Endothelial cell of umbilical vein (primary cell): Measurements from ENCODE around the gene PTPRD. TPM values are rescaled to one million over a fixed set of nuclear protein-coding genes. Genes with fewer than 3 reads are reported as not detected.

Source experiments
- BruUV-seq: library from RNA; stranded (reverse); fragments of 400-500 nt; replicated peaks from 2 replicates; lab custom pipeline; 2021; lab: Mats Ljungman, UMichigan
- CTCF ChIA-PET: fragments of 300-600, 350-600 bp; sonication (Branson Sonifier 250); formaldehyde crosslinking; loops from one replicate; lab custom pipeline; 2021; ENCODE audit warnings: antibody characterized with exemption, inconsistent platforms; lab: Charles Lee
- POLR2A ChIA-PET: fragments of 300-600, 350-600 bp; sonication (Branson Sonifier 250); formaldehyde crosslinking; loops from one replicate; lab custom pipeline; 2021; ENCODE audit warnings: antibody characterized with exemption, inconsistent platforms; lab: Charles Lee
- DNase-seq: peaks from one replicate; pipeline ENCODE4 v3.0.0-alpha.2; 2011; ENCODE audit warnings: low read depth, low spot score
- FAIRE-seq: peaks from 2 replicates; lab custom pipeline; 2011; peaks lifted over from hg19 to GRCh38; lab: Jason Lieb, UNC
- H2AFZ ChIP-seq: 2 replicates; pipeline ENCODE4 v1.6.0; 2012; ENCODE audit warnings: low read depth, low read length, control low read depth, inconsistent platforms
- H3K27ac ChIP-seq: 2 replicates; pipeline ENCODE4 v1.5.1; 2011; ENCODE audit warnings: low read depth, mild to moderate bottlenecking, control low read depth, low read length, moderate library complexity; ENCODE audit not compliant: insufficient read depth
- H3K27me3 ChIP-seq, 2 experiments: 2 replicates each; pipeline versions ENCODE4 v1.6.0 to v1.6.1; 2011; ENCODE audit warnings: low read length in 2 of 2, mixed read lengths in 1 of 2; ENCODE audit not compliant: control insufficient read depth in 2 of 2, insufficient read depth in 2 of 2
- H3K36me3 ChIP-seq, 2 experiments: 2 replicates in 1 of 2; 3 replicates in 1 of 2; pipeline ENCODE4 v1.5.1; 2011; ENCODE audit warnings: low read length in 2 of 2, mild to moderate bottlenecking in 1 of 2, moderate library complexity in 1 of 2; ENCODE audit not compliant: control insufficient read depth in 2 of 2, insufficient read depth in 2 of 2; ENCODE audit errors: extremely low read depth in 1 of 2
- H3K4me1 ChIP-seq: 3 replicates; pipeline ENCODE4 v1.5.1; 2011; ENCODE audit warnings: mild to moderate bottlenecking, low read length; ENCODE audit not compliant: control insufficient read depth, insufficient read depth; ENCODE audit errors: extremely low read depth
- H3K4me2 ChIP-seq: 2 replicates; pipeline ENCODE4 v1.6.1; 2011; ENCODE audit warnings: low read length, control low read depth, mixed read lengths; ENCODE audit not compliant: insufficient read depth
- H3K4me3 ChIP-seq, 3 experiments: fragments of 200-600 bp in 1 of 3; sonication (generic), shearing (Covaris generic) in 1 of 3; replicated peaks in 1 of 3; 2 replicates each; pipeline ENCODE4 v1.5.1; 2011 to 2016; ENCODE audit warnings: control low read depth in 3 of 3, low read length in 3 of 3, mild to moderate bottlenecking in 2 of 3, inconsistent platforms in 1 of 3, low read depth in 1 of 3, moderate library complexity in 1 of 3; ENCODE audit not compliant: insufficient read depth in 1 of 3
- H3K79me2 ChIP-seq: 2 replicates; pipeline ENCODE4 v1.6.0; 2012; ENCODE audit warnings: low read length, inconsistent platforms; ENCODE audit not compliant: control insufficient read depth, insufficient read depth
- H3K9ac ChIP-seq: replicated peaks from 2 replicates; pipeline ENCODE3; 2011; ENCODE audit warnings: low read length, control low read depth; ENCODE audit not compliant: insufficient read depth; ENCODE audit errors: extremely low read depth
- H3K9me1 ChIP-seq: replicated peaks from 3 replicates; pipeline ENCODE4 v1.6.0; 2011; ENCODE audit warnings: mild to moderate bottlenecking, low read length; ENCODE audit not compliant: control insufficient read depth, insufficient read depth; ENCODE audit errors: extremely low read depth
- H3K9me3 ChIP-seq: replicated peaks from 2 replicates; pipeline ENCODE4 v1.5.1; 2012; ENCODE audit warnings: low read length, inconsistent platforms; ENCODE audit not compliant: control insufficient read depth, insufficient read depth
- H4K20me1 ChIP-seq: replicated peaks from 2 replicates; pipeline ENCODE3; 2011; ENCODE audit warnings: mild to moderate bottlenecking, low read length; ENCODE audit not compliant: control insufficient read depth, insufficient read depth; ENCODE audit errors: extremely low read depth
- CTCF ChIP-seq, 2 donors: IDR thresholded peaks; 1 replicate in 1 of 2; 2 replicates in 1 of 2; pipeline ENCODE4 v1.5.1; 2011; ENCODE audit warnings: low read length in 2 of 2, mild to moderate bottlenecking in 2 of 2, moderate library complexity in 2 of 2, control low read depth in 1 of 2, inconsistent platforms in 1 of 2, low read depth in 1 of 2; ENCODE audit not compliant: insufficient read depth in 1 of 2; ENCODE audit errors: extremely low read depth in 1 of 2
- EZH2 ChIP-seq: IDR thresholded peaks from 2 replicates; pipeline ENCODE4 v1.6.1; 2012; ENCODE audit warnings: borderline replicate concordance, low read depth, mild to moderate bottlenecking, moderate library complexity, low read length, inconsistent platforms; ENCODE audit not compliant: severe bottlenecking
- FOS ChIP-seq: IDR thresholded peaks from 2 replicates; pipeline ENCODE4 v1.6.1; 2011; ENCODE audit warnings: mild to moderate bottlenecking, low read length, moderate library complexity, borderline replicate concordance; ENCODE audit not compliant: insufficient read depth
- GATA2 ChIP-seq: IDR thresholded peaks from 2 replicates; pipeline ENCODE4 v1.7.0; 2011; ENCODE audit warnings: low read depth, mild to moderate bottlenecking, moderate library complexity, mixed read lengths, low read length; ENCODE audit not compliant: insufficient read length, insufficient read depth
- JUN ChIP-seq: IDR thresholded peaks from 2 replicates; pipeline ENCODE4 v1.6.1; 2011; ENCODE audit warnings: borderline replicate concordance, low read depth; ENCODE audit not compliant: insufficient read length, insufficient read depth
- MAX ChIP-seq: IDR thresholded peaks from 2 replicates; pipeline ENCODE4 v1.6.1; 2011; ENCODE audit not compliant: insufficient read depth, insufficient read length
- MYC ChIP-seq: IDR thresholded peaks from one replicate; pipeline ENCODE4 v1.6.1; 2011; ENCODE audit warnings: mild to moderate bottlenecking, low read depth, low read length
- POLR2A ChIP-seq: IDR thresholded peaks from 2 replicates; pipeline ENCODE4 v1.6.1; 2012; ENCODE audit warnings: low read depth, mild to moderate bottlenecking, control low read depth, low read length
- POLR2AphosphoS5 ChIP-seq: IDR thresholded peaks from 2 replicates; pipeline ENCODE4 v1.6.1; 2012; ENCODE audit warnings: low read depth, mild to moderate bottlenecking, control low read depth, low read length, moderate library complexity; ENCODE audit not compliant: insufficient read depth
- dilution Hi-C: fragments of 300-500 bp; cut with MboI; formaldehyde crosslinking; loops from one replicate; pipeline ENCODE4 v1.15.0; 2019; ENCODE audit warnings: low sequenced_read_pairs; ENCODE audit not compliant: extremely low pct_ligation_motif_present
- intact Hi-C: fragments of 100-400 bp; cut with micrococcal nuclease; formaldehyde crosslinking; loops from one replicate; pipeline ENCODE4 v1.10.0; 2022
- polyA plus RNA-seq, 4 experiments: library from polyadenylated mRNA; depleted of rRNA in 3 of 4; stranded (reverse) in 3 of 4; unstranded in 1 of 4; fragments of >200 nt; gene quantifications; 2 replicates each; pipeline versions ENCODE4 v1.2.1 to v1.2.3, GENCODE V29; 2011 to 2012; ENCODE audit warnings: missing spikeins in 1 of 4
- total RNA-seq: library from RNA; stranded (reverse); gene quantifications from 2 replicates; pipeline ENCODE4 v1.2.3, GENCODE V29; 2021

PTPRD gene
- total and polyA plus RNA-seq, 2 donors (not counting 3 experiments of a cell fraction or from before 2014, with no cell fraction given), result 5.5 to 5.7 TPM

- no peaks in the 10 kb centered on the region for H3K27me3 ChIP-seq
- no peak overlapping the region for H3K4me2 ChIP-seq
- H3K27ac ChIP-seq, result no peak overlapping the region
- TF ChIP-seq MAX (no peak), FOS (no peak), MYC (no peak), POLR2A (no peak), EZH2 (no peak), POLR2AphosphoS5 (no peak), JUN (no peak), CTCF (IDR thresholded peaks at IDR 0.05; ENCODE audit: extremely low read depth in 1 of 2, insufficient read depth in 1 of 2, low read depth in 1 of 2, low read length in 2 of 2) (no peak), GATA2 (no peak)
- dilution Hi-C loops (no loop called here), intact Hi-C loops (no loop called here)
- no peaks in the 10 kb centered on the region for H3K9me3 ChIP-seq
- H3K79me2 ChIP-seq, result no peaks in the 10 kb centered on the region
- no peak for DNase-seq
- ChIA-PET POLR2A (no interaction called here), CTCF (no interaction called here)
- no TSS peak for BruUV-seq
- H3K4me3 ChIP-seq, result no peak overlapping the region
- H3K4me1 ChIP-seq, result no peaks in the 10 kb centered on the region
- no peak overlapping the region for H2AFZ ChIP-seq
- no peaks in the 10 kb centered on the region for H3K36me3 ChIP-seq
- H3K9ac ChIP-seq, result no peak overlapping the region
- no peaks in the 10 kb centered on the region for H3K9me1 ChIP-seq
- no peak for FAIRE-seq
- H4K20me1 ChIP-seq, result no peaks in the 10 kb centered on the region
Measured at GRCh38 chr9:8727191-8727590, 1885.6 kb downstream of the PTPRD start.
